ENCODE data around the gene ZNF227.

DNA sequence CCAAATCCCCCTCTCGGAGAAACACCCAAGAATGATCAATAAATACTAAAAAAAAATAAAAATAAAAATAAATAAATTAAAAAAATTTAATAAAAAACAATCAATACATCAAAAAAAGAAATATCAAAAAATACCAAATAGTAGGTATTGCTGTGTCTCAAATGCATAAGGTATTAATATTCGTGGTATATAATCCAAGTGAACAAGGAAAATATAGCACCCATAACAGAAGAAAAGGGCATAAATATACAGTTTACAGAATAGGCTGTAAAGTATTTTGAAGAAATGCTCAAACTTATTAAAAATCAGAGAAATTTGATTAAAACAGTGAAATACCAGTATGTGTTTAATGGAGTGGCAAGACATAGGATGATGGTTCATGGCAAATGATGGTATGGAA lies 7.6 kb upstream of the ZNF227 start:
- TF ChIP-seq, protein P1, sequence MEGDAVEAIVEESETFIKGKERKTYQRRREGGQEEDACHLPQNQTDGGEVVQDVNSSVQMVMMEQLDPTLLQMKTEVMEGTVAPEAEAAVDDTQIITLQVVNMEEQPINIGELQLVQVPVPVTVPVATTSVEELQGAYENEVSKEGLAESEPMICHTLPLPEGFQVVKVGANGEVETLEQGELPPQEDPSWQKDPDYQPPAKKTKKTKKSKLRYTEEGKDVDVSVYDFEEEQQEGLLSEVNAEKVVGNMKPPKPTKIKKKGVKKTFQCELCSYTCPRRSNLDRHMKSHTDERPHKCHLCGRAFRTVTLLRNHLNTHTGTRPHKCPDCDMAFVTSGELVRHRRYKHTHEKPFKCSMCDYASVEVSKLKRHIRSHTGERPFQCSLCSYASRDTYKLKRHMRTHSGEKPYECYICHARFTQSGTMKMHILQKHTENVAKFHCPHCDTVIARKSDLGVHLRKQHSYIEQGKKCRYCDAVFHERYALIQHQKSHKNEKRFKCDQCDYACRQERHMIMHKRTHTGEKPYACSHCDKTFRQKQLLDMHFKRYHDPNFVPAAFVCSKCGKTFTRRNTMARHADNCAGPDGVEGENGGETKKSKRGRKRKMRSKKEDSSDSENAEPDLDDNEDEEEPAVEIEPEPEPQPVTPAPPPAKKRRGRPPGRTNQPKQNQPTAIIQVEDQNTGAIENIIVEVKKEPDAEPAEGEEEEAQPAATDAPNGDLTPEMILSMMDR (optimal IDR thresholded peaks at IDR 0.05 in 1 of 3, IDR thresholded peaks at IDR 0.05 in 1 of 3, conservative IDR thresholded peaks at IDR 0.05 in 1 of 3; ENCODE audit: extremely low read depth in 1 of 3, insufficient read depth in 2 of 3, low read length in 3 of 3): no peak
- no peak for TF ChIP-seq EZH2 (IDR thresholded peaks at IDR 0.05; ENCODE audit: low read length)

All from keratinocyte (primary cell).